Measurements from ENCODE around the gene SIRPB2.
A peak's percentile ranks its signal among the peaks of the same experiment; 100 is the strongest.

SIRPB2 gene

GRCh38 chr20:1457992-1458391 lies 33.2 kb downstream of the SIRPB2 start:
- TF ChIP-seq TEAD4 (IDR thresholded peaks at IDR 0.05) (no peak), ZBTB7A (IDR thresholded peaks at IDR 0.05; ENCODE audit: low read depth) (no peak), MAX (IDR thresholded peaks at IDR 0.05) (no peak), CREB1 (IDR thresholded peaks at IDR 0.05; ENCODE audit: low read depth) (no peak), TCF12 (IDR thresholded peaks at IDR 0.05; ENCODE audit: low read depth) (no peak), REST (IDR thresholded peaks at IDR 0.05; ENCODE audit: low read depth) (no peak), YY1 (IDR thresholded peaks at IDR 0.05; ENCODE audit: low read depth) (no peak), EGR1 (IDR thresholded peaks at IDR 0.05) (no peak), RAD21 (IDR thresholded peaks at IDR 0.05; ENCODE audit: low read depth) (no peak), FOXM1 (IDR thresholded peaks at IDR 0.05; ENCODE audit: borderline replicate concordance, low read depth) (no peak), NFIC (IDR thresholded peaks at IDR 0.05) (no peak), USF1 (IDR thresholded peaks at IDR 0.05) (no peak), CEBPB (IDR thresholded peaks at IDR 0.05) (no peak), EP300 (IDR thresholded peaks at IDR 0.05; ENCODE audit: borderline replicate concordance) (no peak), TAF1 (IDR thresholded peaks at IDR 0.05; ENCODE audit: low read depth) (no peak)

- TF ChIP-seq NFIC (IDR thresholded peaks at IDR 0.05) (0 out of 2 replicates have a peak, but pooled peaks have one; percentile 6), TEAD4 (IDR thresholded peaks at IDR 0.05) (peak; percentile 47), CREB1 (IDR thresholded peaks at IDR 0.05; ENCODE audit: low read depth) (no peak), EGR1 (IDR thresholded peaks at IDR 0.05) (no peak), REST (IDR thresholded peaks at IDR 0.05; ENCODE audit: low read depth) (no peak), TCF12 (IDR thresholded peaks at IDR 0.05; ENCODE audit: low read depth) (no peak)
Observed at GRCh38 chr20:1456300-1456699, 34.9 kb downstream of the SIRPB2 start.

DNA sequence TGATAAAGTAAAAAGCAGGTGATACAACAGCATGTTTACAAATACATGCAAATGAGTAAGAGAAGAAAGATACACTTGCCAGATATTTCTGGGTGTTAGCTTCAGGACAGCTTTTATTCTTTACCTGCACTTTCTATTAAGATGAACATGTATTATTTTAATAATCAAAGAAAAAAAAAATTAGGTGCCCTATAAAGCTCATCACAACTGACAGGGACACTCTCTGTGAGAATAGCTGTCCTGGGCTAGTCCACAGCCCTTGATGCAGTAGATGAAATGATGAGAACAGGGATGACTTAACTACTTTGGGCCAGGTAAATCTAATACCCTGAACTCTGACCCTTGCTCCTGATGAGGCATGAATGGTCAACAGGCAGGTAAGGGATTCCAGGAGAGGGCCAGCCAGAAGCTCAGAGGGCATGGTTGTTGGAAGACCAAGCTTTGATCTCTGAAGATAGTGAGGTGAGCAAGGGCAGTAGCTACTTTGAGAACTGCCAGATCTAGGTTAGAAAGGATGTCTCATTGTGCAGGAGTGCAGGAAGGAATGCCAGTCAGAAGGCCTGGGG lies 40.2 kb downstream of the SIRPB2 start:
- TF ChIP-seq USF1 (IDR thresholded peaks at IDR 0.05) (no peak), FOXM1 (IDR thresholded peaks at IDR 0.05; ENCODE audit: borderline replicate concordance, low read depth) (no peak), EGR1 (IDR thresholded peaks at IDR 0.05) (no peak), RAD21 (IDR thresholded peaks at IDR 0.05; ENCODE audit: low read depth) (no peak), NFIC (IDR thresholded peaks at IDR 0.05) (no peak), EP300 (IDR thresholded peaks at IDR 0.05; ENCODE audit: borderline replicate concordance) (no peak), ZBTB7A (IDR thresholded peaks at IDR 0.05; ENCODE audit: low read depth) (no peak), TAF1 (IDR thresholded peaks at IDR 0.05; ENCODE audit: low read depth) (no peak), CEBPB (IDR thresholded peaks at IDR 0.05) (no peak), REST (IDR thresholded peaks at IDR 0.05; ENCODE audit: low read depth) (no peak), MAX (IDR thresholded peaks at IDR 0.05) (no peak), TCF12 (IDR thresholded peaks at IDR 0.05; ENCODE audit: low read depth) (no peak), TEAD4 (IDR thresholded peaks at IDR 0.05) (no peak), CREB1 (IDR thresholded peaks at IDR 0.05; ENCODE audit: low read depth) (no peak), YY1 (IDR thresholded peaks at IDR 0.05; ENCODE audit: low read depth) (no peak)

- TF ChIP-seq FOXM1 (IDR thresholded peaks at IDR 0.05; ENCODE audit: borderline replicate concordance, low read depth) = no peak
- no peak for TF ChIP-seq CEBPB (IDR thresholded peaks at IDR 0.05)
- no peak for TF ChIP-seq TCF12 (IDR thresholded peaks at IDR 0.05; ENCODE audit: low read depth)
- no peak for TF ChIP-seq NFIC (IDR thresholded peaks at IDR 0.05)
- no peak for TF ChIP-seq YY1 (IDR thresholded peaks at IDR 0.05; ENCODE audit: low read depth)
- TF ChIP-seq ZBTB7A (IDR thresholded peaks at IDR 0.05; ENCODE audit: low read depth) = no peak
- TF ChIP-seq MAX (IDR thresholded peaks at IDR 0.05) = no peak
- no peak for TF ChIP-seq RAD21 (IDR thresholded peaks at IDR 0.05; ENCODE audit: low read depth)
- no peak for TF ChIP-seq TAF1 (IDR thresholded peaks at IDR 0.05; ENCODE audit: low read depth)
- TF ChIP-seq EP300 (IDR thresholded peaks at IDR 0.05; ENCODE audit: borderline replicate concordance) = no peak
- TF ChIP-seq CREB1 (IDR thresholded peaks at IDR 0.05; ENCODE audit: low read depth) = no peak
- TF ChIP-seq TEAD4 (IDR thresholded peaks at IDR 0.05) = no peak
- TF ChIP-seq USF1 (IDR thresholded peaks at IDR 0.05) = no peak
Observed at GRCh38 chr20:1449370-1449769, 41.9 kb downstream of the SIRPB2 start.

Measured in Ishikawa (cell line).